GM19468 (cell line): ENCODE data around the gene PLA2G6.

Experiments used
- ATAC-seq: cut with Tn5 transposase; IDR thresholded peaks from one replicate; pipeline ENCODE4 v1.9.1; 2021; ENCODE audit warnings: mild to moderate bottlenecking, moderate library complexity, moderate number of reproducible peaks; ENCODE audit not compliant: unreplicated experiment; ENCODE audit errors: extremely low read depth

PLA2G6 gene

GRCh38 chr22:38115423-38116205, 66.0 kb downstream of the PLA2G6 start:
- ATAC-seq, result no peak

DNA sequence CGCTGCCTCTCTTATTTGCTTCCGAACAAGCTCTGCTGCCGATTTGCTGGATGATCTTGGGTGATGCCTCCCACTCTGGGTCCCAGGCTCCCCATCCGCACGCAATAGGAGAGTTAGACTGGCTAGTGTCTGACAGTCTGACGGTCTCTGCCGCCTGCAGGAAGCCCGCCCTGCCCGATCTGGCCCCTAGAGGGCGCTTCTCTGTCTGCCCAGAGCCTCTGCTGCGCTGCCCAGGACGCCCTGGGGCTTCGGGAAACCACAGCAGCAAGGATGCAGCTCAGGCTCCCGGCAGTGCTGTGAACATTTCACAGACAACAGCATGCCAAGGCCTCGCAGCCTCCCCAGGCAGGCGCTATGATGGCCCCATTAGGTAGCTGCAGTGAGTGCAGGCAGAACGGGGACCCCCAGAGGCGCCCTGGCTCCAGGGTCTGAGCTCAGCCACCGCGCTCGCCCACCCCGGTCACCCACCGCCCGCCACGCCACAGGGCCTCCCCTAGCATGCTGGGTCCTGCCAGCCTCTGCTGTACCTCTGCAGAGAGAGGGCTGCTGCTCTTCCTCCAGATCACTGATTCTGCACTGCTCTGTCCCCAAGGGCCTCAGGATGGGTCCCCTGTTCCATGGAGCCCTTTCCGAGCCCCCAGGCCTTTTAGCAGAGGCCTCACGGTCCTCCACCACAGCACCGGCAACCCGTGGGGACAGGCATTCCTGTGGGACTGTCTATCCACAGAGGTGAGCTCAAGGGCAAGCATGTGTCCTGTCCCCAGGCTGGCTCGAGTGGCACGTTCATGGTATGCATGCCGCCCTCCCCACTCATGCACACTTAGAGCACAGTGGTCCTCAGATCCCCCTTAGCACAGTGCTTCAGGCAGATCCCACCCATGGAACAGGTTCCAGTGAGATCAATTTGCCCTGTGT, 66.9 kb downstream of the PLA2G6 start:
- no peak for ATAC-seq

- ATAC-seq, result no peak
Observed at GRCh38 chr22:38112381-38112780, 69.2 kb downstream of the PLA2G6 start.

GRCh38 chr22:38111925-38112355, 69.7 kb downstream of the PLA2G6 start:
- no peak for ATAC-seq

GRCh38 chr22:38110863-38111852, 70.5 kb downstream of the PLA2G6 start:
- ATAC-seq, result no peak

- no peak for ATAC-seq
Observed at GRCh38 chr22:38110008-38110862, 71.4 kb downstream of the PLA2G6 start, which contains the start of gene BAIAP2L2. BAIAP2L2 (minus strand) TSS chr22:38110684; CDS start chr22:38110525, 159 bp downstream.

DNA sequence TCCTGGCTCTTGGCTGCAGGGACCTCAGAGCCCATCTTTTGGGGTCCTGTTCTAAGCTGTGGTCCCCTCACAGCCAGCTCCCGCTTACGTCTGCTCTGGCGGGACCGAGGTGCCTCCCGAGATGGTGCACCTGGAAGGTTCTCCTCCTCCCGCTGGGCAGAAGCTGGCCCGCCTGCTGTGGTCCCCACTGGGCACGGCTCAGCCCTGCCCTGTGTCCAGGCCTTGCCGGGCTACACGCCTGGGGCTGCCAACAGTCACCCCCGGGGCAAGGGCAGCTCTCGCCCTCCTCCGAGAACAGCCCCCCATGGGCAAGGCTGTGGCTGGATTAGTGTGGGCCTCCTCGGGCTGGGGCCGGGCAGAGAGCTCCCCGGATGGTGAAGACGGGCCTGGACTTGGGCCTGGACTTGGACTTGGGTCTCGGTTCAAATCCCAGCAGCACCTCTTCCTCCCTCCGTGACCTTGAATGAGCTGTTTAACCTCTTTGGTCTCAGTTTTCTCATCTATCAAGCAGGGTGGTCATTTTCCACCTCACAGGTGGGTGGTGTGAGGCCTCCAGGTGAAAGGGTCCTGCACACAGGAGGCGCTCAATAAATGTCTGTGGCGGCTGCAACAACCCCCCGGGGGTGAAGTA, 72.1 kb downstream of the PLA2G6 start:
- ATAC-seq, result no peak

DNA sequence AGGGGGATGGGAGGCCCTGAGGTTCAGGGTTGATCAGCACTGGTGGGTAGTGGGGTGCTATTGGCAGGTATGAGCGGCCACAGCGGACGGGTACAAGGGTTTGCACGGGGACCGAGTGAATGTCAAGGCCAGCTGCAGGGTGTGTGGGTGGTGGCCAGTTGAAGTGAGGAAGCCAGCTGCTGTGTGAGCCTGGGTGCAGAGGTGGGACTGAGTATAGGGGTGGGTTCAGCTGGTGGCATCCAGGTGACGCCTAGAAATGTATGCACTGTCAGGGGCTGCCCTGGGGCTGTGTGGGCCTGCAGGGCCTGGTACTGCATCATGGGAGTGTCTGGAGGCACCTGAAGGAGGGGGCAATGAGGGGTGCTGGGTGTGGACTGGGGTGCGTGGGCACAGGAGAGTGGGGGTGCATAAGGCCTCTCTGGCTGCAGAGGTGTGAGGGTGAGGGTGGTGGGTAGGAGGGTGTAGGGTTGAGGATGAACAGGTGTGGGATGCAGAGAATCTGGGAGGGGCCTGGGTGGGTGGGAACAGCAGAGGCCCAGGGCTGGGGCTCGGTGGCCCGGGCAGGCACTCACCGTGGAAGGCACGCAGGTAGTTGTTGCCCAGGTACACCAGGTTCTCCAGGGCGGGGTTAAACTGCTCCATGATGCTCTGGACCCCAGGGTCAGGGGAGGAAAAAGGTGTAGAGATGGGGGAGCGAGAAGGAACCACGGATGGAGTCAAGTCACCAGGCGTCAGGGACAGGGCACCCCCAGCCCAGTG, 72.9 kb downstream of the PLA2G6 start:
- no peak for ATAC-seq

- ATAC-seq, result no peak
Observed at GRCh38 chr22:38107692-38108515, 73.7 kb downstream of the PLA2G6 start.

GRCh38 chr22:38106814-38107578, 74.6 kb downstream of the PLA2G6 start:
- ATAC-seq, result no peak

- ATAC-seq, result no peak
Observed at GRCh38 chr22:38104084-38104483, 77.5 kb downstream of the PLA2G6 start.

GRCh38 chr22:38103641-38104040, 78.0 kb downstream of the PLA2G6 start:
- no peak for ATAC-seq

GRCh38 chr22:38098410-38099249, 83.0 kb downstream of the PLA2G6 start:
- no peak for ATAC-seq

DNA sequence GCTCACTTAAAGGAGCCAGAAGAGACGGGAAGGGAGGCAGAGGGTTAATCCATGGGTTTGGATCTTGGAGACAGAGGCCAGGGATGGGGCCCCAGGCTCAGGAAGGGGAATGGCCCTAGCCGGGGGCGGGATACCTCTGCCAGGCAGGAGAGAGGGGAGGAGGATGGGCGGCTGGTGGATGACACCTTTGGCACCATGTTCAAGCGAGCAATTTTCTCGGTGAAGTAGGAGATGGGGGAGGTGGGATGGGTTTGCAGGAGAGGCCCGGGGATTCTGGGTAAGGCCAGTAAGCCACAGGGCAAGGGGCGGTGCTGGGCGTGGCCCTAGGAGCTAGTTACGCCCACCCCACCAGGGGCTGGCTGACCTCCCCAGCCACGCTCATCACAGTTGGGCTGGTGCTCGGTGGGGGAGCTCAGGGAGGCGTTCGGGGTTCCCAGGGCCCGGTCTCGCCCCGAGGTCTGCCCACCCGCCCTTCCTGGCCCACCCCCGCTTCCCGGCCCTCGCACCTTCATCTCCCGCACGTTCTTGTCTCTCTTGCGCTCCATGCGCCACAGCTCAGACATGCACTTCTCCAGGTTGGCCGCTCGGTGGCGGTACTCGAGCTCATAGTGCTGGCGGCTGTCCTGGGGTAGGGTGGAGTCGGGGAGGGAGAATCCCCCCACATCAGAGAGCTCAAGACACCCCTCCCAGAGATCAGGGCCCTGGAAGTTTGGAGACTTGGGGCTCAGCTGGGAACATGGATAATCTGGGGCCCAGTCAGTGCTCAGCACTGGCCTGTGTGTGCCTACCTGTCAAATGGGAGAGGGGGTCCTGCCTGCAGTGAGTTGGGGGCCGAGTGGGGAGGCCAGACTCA, 83.8 kb downstream of the PLA2G6 start:
- ATAC-seq, result no peak

- ATAC-seq, result no peak
Observed at GRCh38 chr22:38097058-38097457, 84.6 kb downstream of the PLA2G6 start.
